Measurements from ENCODE around the gene FRYL. TPM values are rescaled to one million over a fixed set of nuclear protein-coding genes. Genes with fewer than 3 reads are reported as not detected.

FRYL gene
- total RNA-seq, 1 donor from 2014 or later, result 31.7 TPM

DNA sequence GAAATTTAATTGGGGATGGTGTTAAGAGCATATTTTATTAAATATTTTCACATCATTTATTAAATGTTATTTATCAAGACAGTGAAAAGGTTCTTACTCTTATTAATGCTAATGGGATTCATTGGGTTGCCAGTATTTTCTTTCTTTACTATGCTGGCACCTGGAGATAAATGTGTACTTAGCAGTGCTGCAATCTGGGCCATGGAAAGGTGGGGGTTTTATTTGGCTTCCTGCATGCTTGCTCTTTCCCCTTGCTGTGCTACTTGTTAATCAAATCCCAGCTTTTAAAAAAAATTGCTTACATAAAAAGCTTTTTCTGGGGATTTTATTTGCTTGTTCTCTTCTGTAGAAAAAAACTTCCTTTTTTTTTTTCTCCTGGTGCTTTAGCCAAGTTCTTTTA, 241.7 kb downstream of the FRYL start:
- no peaks in the 10 kb centered on the region for H3K27me3 ChIP-seq (ENCODE audit: control insufficient read depth, insufficient read depth, low read length)
- DNase-seq (ENCODE audit: low read depth), result no peak
- TF ChIP-seq, protein P1, sequence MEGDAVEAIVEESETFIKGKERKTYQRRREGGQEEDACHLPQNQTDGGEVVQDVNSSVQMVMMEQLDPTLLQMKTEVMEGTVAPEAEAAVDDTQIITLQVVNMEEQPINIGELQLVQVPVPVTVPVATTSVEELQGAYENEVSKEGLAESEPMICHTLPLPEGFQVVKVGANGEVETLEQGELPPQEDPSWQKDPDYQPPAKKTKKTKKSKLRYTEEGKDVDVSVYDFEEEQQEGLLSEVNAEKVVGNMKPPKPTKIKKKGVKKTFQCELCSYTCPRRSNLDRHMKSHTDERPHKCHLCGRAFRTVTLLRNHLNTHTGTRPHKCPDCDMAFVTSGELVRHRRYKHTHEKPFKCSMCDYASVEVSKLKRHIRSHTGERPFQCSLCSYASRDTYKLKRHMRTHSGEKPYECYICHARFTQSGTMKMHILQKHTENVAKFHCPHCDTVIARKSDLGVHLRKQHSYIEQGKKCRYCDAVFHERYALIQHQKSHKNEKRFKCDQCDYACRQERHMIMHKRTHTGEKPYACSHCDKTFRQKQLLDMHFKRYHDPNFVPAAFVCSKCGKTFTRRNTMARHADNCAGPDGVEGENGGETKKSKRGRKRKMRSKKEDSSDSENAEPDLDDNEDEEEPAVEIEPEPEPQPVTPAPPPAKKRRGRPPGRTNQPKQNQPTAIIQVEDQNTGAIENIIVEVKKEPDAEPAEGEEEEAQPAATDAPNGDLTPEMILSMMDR (IDR thresholded peaks at IDR 0.05; ENCODE audit: insufficient read depth, low read length, poor library complexity, severe bottlenecking), result no peak
- no peaks in the 10 kb centered on the region for H3K36me3 ChIP-seq (ENCODE audit: control insufficient read depth, insufficient read depth, low read length)
- H3K4me3 ChIP-seq (ENCODE audit: low read depth, low read length), result no peak overlapping the region

DNA sequence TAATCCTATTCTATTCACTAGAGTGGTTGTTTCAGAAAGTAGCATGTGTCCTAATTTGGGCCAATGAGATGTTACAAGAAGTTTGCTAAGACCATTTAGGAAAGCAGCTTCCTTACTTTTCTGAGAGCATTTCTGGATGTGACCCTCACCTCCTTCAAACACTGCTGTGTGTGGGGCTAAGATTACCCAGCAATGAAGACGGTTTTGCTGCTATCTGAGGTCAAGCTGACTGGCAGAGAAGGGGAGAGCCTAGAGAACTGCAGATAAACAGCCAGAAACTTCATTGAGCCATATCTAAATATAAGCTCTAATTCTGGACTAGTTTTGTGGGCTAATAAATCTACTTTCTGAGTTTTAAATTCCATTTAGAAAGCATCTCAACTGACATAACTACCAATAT, 253.7 kb downstream of the FRYL start:
- DNase-seq (ENCODE audit: low read depth), result no peak
- Histone ChIP-seq H3K4me3 (ENCODE audit: low read depth, low read length) (no peak overlapping the region), H3K36me3 (ENCODE audit: control insufficient read depth, insufficient read depth, low read length) (peaks cover 2% of the 10 kb centered on the region), H3K27me3 (ENCODE audit: control insufficient read depth, insufficient read depth, low read length) (no peaks in the 10 kb centered on the region)
- TF ChIP-seq, protein P1 (IDR thresholded peaks at IDR 0.05; ENCODE audit: insufficient read depth, low read length, poor library complexity, severe bottlenecking), result no peak

DNA sequence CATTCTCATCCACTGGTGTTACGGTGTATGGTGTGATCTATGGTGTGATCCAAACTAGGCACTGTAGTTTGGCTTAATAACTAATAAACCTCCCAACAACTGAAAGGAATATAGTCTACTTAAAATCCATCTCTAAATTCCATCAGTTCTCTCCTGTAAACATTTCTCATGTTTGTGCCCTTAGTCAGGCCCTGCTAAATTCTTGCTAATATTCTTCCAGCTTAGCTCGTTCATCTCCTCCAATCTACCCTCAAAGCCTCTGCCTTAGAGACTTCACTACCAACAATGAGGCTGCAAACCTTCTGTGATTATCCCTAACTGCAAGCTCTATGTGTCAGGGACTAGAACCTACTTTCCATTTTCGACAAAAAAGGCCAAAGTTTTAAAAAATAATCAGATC, 261.9 kb downstream of the FRYL start:
- TF ChIP-seq, protein P1 (IDR thresholded peaks at IDR 0.05; ENCODE audit: insufficient read depth, low read length, poor library complexity, severe bottlenecking), result no peak
- H3K36me3 ChIP-seq (ENCODE audit: control insufficient read depth, insufficient read depth, low read length), result peaks cover 2% of the 10 kb centered on the region
- H3K4me3 ChIP-seq (ENCODE audit: low read depth, low read length), result no peak overlapping the region
- no peaks in the 10 kb centered on the region for H3K27me3 ChIP-seq (ENCODE audit: control insufficient read depth, insufficient read depth, low read length)
- no peak for DNase-seq (ENCODE audit: low read depth)

DNA sequence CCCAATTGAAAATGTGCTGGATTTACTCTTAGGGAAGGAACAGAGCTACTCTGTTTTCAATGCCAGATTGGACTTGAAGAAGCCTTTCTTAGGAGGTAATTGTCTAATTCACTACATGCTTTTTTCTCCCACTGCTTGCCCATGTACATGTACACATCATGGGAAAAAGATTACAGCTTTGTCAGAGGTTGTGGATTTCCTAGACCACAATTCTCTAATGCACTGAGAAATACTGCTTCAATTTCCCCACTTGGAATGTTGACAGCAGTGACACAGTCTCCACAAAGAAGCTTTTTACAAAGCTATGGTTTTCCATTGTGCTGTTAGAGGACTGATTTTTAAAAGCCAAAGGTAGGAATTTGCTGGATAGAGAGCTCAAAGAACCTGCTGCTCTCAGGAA, 270.5 kb downstream of the FRYL start:
- Histone ChIP-seq H3K27me3 (ENCODE audit: control insufficient read depth, insufficient read depth, low read length) (no peaks in the 10 kb centered on the region), H3K4me3 (ENCODE audit: low read depth, low read length) (no peak overlapping the region), H3K36me3 (ENCODE audit: control insufficient read depth, insufficient read depth, low read length) (peaks cover 3% of the 10 kb centered on the region)
- no peak for DNase-seq (ENCODE audit: low read depth)
- TF ChIP-seq, protein P1 (IDR thresholded peaks at IDR 0.05; ENCODE audit: insufficient read depth, low read length, poor library complexity, severe bottlenecking), result no peak

DNA sequence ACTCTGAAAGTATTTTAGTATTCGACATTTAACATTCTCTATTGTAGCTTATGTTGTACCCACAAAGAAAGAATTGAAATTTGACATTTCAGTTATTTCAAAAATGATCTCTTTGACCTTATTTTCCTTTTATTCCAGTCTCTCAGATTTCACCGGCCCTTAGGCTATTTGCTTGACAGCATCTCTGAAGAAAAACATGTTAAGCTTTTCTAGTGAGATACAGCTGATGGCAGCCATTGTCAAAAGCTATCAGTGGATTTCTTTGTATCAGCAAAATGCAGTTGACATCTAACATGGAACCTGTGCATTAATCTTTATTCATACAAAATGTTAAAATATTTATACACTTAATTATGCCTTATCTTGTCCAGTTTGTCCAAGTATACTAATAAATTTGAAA, 273.4 kb downstream of the FRYL start:
- no peak for DNase-seq (ENCODE audit: low read depth)

DNA sequence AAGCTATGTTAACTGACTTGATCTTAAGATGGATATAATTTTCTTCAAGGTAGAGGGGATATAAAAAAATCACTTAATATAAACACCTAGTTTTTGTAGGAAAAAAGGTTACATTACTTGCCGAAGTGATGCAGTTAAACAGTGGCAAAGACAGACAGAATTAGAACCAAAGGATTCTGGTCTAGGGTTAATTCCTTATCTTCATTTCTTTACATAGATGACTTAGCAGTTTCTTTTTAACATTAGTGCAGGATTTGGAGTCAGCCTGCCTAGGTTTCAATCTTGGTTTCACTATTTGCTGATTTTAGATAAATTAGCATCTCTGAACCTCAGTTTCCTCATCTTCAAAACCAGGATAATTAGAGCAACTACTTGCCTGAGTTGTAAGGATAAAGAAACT, 275.7 kb downstream of the FRYL start:
- H3K27me3 ChIP-seq (ENCODE audit: control insufficient read depth, insufficient read depth, low read length), result no peaks in the 10 kb centered on the region
- no peak overlapping the region for H3K4me3 ChIP-seq (ENCODE audit: low read depth, low read length)
- H3K36me3 ChIP-seq (ENCODE audit: control insufficient read depth, insufficient read depth, low read length), result peaks cover 1% of the 10 kb centered on the region
- no peak for DNase-seq (ENCODE audit: low read depth)
- TF ChIP-seq, protein P1 (IDR thresholded peaks at IDR 0.05; ENCODE audit: insufficient read depth, low read length, poor library complexity, severe bottlenecking), result no peak

More for the DNA sequence above, 273.4 kb downstream of the FRYL start:
- peaks cover 3% of the 10 kb centered on the region for H3K36me3 ChIP-seq (ENCODE audit: control insufficient read depth, insufficient read depth, low read length)
- no peak overlapping the region for H3K4me3 ChIP-seq (ENCODE audit: low read depth, low read length)
- no peaks in the 10 kb centered on the region for H3K27me3 ChIP-seq (ENCODE audit: control insufficient read depth, insufficient read depth, low read length)
- TF ChIP-seq, protein P1 (IDR thresholded peaks at IDR 0.05; ENCODE audit: insufficient read depth, low read length, poor library complexity, severe bottlenecking), result no peak

Measured in kidney epithelial cell (primary cell).